ENCODE measurements around the gene MALT1.
A peak's percentile ranks its signal among the peaks of the same experiment; 100 is the strongest.
"Not testable (repeated sequence)": the region's sequence is repeated elsewhere in the genome, so short reads cannot be mapped to it uniquely, and the experiment has no call there.

MALT1 gene

GRCh38 chr18:58772161-58772560, 100.9 kb downstream of the MALT1 start:
- DNase-seq (ENCODE audit: low spot score) = no peak

GRCh38 chr18:58776084-58776483, 104.8 kb downstream of the MALT1 start:
- no peak for DNase-seq (ENCODE audit: low spot score)

DNA sequence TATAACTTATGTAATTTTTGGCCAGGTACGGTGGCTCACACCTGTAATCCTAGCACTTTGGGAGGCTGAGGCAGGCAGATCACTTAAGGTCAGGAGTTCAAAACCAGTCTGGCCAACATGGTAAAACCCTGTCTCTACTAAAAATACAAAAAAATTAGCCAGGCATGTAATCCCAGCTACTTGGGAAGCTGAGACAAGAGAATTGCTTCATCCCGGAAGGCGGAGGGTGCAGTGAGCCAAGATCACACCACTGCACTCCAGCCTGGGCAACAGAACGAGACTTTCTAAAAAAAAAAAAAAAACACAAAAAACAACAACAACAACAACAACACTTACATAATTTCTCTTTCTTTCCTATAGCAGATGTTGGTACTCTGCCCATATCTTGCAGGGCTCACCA, 105.3 kb downstream of the MALT1 start:
- not testable (repeated sequence) for DNase-seq (ENCODE audit: low spot score)

DNA sequence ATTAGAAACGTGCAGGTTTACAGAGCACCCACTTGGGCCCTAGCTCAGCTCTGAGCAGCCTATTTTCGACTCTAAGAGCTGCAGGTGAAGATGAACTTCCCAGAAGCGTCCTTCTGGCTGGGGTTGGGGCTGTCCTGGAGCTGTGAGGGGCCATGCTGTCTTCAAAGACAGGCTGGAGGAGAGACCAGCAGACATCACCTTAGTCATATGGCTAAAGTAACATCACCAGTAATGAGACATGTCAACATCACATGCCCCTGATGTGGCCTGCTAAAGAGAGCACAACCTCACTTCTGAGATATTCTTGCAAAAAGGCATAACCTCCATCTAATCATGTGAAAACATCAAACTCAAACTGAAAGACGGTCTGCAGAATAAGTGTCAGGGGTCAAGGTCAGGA, 106.2 kb downstream of the MALT1 start:
- no peak for DNase-seq (ENCODE audit: low spot score)

DNA sequence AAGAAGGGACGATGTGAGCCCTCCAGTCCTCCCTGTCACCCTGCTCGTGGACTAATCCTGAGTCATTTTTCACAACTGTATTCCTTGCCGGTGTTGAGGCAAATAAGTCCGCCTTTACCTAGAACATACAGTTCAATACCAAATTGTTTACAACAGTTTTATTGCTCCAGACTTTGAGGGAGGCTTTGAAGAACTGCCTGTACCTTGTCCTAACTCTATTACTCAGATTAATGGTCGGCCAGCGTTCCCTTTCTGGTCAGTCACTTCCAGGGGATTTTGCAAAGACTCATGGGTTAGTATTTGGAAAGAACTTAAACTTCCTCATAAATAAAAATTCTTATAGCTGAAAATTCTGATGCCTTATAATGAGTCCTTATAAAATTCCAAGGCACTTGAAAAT, 108.3 kb downstream of the MALT1 start:
- DNase-seq (ENCODE audit: low spot score) = no peak

DNA sequence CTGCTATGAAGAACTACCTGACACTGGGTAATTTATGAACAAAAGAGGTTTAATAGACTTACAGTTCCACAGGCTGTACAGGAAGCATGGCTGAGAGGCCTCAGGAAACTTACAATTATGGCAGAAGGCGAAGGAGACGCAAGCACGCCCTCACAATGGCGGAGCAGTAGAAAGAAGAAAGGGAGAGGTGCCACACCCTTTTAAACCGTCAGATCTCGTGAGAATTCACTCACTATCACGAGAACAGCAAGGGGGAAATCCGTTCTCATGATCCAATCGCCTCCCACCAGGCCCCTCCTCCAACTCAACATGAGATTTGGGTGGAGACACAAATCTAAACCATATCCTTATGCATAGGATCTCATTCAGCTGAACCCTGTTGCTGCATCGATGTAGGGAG, 108.8 kb downstream of the MALT1 start:
- DNase-seq (ENCODE audit: low spot score) = no peak

- peak; percentile 77 for DNase-seq (ENCODE audit: low spot score)
Measured at GRCh38 chr18:58781627-58782194, 110.4 kb downstream of the MALT1 start.

GRCh38 chr18:58784601-58785137, 113.4 kb downstream of the MALT1 start:
- no peak for DNase-seq (ENCODE audit: low spot score)

DNA sequence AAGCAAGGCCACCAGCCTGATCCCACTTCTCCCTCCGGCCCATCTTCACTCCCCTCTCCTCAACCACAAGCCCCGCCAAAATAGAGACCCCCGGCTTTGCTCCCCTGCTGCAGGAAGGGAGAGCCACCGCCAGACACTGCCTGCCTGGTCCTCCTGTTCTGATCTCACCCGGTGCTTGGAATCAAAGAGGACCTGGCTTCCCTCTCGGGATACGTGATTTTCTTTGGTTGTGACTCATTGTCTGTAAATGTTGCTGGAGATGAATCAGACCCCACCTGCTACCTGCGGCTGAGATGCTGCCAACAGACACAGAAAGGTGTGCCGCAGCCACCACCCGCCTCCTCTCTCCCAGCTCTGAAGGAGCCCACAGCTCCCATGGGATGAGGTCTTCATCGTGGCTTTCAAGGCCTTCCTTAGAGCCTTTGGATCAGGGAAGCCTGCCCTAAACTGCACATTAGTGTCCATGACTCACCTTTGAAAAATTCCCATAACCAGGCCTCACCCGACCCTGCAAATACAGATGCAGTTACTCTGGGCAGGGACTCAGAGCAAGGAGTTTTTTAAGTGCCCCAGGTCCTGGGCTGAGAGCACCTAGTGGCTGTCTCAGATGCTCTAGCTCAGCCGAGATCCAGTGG, 114.0 kb downstream of the MALT1 start:
- DNase-seq (ENCODE audit: low spot score) = peak; percentile 73

DNA sequence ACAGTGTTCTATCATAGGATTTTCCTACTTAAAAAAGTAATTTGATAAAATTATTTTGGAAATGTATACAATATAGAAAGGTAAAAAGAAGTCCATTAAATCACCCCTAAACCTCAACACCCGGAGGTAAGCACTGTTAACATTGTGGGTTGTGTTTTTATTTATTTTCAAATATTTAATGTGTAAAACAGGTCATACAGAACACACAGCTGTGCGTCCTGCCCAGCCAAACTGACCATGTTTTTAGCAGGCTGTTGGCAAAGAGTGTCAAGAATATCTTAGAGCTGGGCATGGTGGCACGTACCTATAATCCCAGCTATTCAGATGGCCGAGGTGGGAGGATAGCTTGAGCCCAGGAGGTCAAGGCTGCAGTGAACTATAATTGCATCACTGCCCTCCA, 114.6 kb downstream of the MALT1 start:
- no peak for DNase-seq (ENCODE audit: low spot score)

DNA sequence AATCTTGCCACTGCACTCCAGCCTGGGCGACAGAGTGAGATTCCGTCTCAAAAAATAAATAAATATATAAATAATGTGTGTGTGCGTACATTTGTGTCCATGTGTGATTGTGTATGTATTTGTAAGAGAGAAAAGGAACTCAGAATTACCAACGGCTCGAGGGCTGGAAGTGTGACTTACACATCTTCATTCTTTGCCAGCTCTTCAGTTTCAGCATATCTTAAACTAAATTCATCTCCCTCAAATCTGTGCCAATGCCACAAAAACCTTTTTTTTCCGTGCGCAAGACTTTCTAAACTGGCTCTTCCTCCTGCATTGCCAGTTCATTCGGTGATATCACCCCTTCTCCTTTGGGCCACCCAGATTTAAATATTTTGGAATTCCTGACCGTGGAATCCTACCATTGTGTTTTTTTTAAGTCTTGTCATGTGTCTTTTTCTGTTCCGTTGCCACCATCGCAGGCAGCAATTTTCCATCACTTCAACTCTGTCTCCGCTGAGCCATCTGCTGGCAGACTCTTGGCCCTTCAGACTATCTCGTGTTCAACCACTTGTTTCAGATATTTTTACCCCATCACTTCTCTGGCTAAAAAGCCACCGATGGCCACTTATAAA, 116.4 kb downstream of the MALT1 start:
- DNase-seq (ENCODE audit: low spot score) = peak; percentile 45

- DNase-seq (ENCODE audit: low spot score) = no peak
Measured at GRCh38 chr18:58788470-58788869, 117.2 kb downstream of the MALT1 start.

DNA sequence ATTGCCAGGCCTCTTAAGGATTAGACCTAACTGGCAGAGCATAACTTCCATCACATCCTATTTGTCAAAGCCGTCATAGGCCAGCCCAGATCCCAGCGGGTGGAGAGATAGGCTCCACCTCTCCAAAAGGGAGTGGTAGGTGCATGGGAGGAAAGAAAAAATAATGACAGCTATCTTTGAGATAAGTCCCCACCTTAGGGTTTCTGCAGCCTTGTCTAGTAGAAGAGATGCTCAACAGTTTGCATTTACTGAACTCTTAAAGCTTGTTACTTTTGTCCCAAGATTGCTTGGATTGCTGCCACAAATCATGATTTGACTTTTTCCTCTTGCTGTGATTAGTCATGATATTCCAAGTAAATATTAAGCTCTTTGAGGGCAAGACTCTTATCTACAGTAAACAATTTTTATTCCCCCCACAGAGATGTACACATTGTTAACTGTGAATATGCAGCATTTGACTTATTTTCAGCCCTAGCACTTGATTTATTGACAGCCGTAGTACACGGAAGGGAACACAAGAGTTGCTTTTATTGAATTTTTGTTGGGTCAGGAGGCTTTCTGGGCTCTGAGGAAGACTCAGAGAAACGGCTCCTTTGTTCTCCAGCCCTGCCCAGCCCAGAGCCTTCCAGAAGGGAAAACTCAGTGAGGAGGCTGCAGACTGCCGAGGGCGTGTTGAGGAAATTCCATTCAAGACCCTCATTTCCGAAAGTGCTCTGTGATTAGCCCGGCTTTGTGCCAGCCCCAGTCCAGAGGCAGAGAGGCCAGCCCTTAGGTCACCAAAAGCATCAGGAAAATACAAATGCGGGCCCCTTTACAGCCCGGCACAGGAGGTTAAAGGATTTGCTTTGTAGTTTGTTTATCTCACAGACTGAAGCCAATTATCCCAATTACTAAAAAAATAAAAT, 118.0 kb downstream of the MALT1 start:
- DNase-seq (ENCODE audit: low spot score) = no peak

- no peak for DNase-seq (ENCODE audit: low spot score)
Measured at GRCh38 chr18:58789876-58790240, 118.6 kb downstream of the MALT1 start.

DNA sequence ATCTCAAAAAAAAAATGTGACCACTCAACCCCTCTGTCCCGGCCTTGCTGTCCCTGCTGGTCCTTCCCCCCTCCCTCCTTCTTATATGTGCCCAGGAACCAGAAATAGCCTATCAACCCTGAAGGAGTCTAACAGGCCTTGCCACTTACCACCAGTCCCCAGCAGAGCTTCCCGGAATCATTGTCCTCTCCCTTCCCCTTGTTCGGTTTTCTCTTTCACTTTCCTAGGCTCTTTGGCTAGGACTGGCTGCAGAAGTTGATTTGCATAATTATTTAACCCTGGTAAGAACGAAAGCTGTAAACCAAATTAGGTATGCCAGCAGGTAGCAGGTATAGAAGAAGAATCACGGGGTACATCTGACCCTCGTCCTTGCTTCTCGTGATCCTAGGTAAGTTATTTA, 120.8 kb downstream of the MALT1 start:
- DNase-seq (ENCODE audit: low spot score) = no peak

- peak; percentile 80 for DNase-seq (ENCODE audit: low spot score)
Measured at GRCh38 chr18:58793361-58793760, 122.1 kb downstream of the MALT1 start.

DNA sequence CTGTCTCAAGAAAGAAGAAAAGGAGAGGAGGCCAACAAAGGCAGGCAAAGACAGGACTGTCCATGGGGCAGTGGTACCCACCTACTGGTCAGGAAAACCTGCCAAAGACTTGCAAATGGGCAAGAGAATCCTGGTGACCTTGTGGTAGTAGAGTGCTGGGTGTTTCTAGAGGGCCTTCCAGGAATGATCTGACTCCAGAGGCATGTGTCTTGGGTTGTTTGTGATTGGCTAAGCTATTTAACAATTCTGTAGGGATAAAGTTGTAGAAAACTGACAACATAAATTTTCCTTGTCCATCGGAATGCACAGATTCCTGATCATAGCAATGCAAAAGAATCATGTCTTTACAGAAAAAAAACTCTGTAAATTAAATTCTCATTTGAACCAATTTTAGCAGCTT, 125.0 kb downstream of the MALT1 start:
- peak; percentile 32 for DNase-seq (ENCODE audit: low spot score)

DNA sequence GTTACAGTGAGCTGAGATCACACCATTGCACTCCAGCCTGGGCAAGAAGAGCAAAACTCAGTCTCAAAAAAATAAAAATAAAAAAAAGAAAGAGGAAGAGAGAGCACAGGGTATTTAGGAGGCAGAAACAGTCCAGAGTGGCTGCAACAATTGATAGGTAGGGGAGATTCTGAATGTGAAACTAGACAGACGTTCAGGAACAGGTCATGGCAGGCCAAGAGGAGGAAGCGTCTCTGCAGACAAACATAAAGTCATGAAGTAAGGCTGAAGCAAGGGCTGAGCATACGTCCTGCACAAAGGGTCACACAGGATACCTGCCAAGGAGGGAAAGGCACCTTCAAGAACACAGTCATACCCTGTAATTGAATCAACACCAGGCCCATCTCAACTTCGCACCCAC, 129.3 kb downstream of the MALT1 start:
- no peak for DNase-seq (ENCODE audit: low spot score)

DNA sequence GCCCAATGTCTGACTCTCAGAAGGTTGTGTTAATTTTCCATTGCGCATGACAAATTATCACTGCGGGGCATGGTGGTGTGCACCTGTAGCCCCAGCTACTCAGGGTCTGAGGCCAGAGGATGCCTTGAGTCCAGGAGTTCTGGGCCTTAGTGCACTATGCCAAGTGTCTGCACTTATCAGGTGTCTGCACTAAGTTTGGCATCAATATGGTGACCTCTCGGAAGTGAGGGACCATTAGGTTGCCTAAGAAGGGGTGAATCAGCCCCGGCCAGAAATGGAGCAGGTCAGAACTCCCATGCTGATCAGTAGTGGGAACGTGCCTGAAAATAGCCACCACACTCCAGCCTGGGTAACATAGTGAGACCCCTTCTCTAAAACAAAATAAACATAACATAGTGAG, 131.7 kb downstream of the MALT1 start:
- DNase-seq (ENCODE audit: low spot score) = no peak

DNA sequence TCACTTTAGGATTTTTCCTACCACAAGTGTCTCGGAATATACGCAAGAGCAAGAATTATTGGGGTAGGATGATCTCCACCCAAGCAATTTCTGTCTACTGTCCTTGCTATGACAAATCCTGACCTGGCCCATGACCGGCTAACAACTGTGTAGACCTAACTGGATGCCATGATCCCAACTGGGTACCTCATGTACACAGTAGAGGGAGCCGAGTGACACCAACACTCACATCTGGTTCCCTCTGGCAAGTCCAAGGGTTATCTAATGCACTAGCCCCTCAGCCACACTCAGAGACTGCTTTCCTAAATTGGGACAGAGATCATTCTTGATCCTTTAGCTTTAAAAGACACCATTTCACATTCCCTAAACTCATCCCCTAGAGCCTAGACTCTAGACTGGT, 132.7 kb downstream of the MALT1 start:
- no peak for DNase-seq (ENCODE audit: low spot score)

All from AG20443 (cell line).